Dermis blood vessel endothelial cell (primary cell): Measurements from ENCODE around the gene NUBPL. TPM values are rescaled to one million over a fixed set of nuclear protein-coding genes. Genes with fewer than 3 reads are reported as not detected.

ENCODE experiments used
- DNase-seq: peaks from one replicate; pipeline ENCODE4 v3.0.0; 2010
- total RNA-seq: library from RNA; depleted of rRNA; stranded (reverse); fragments of >200 nt; gene quantifications from 2 replicates; pipeline ENCODE4 v1.2.3, GENCODE V29; 2014

Gene NUBPL, protein sequence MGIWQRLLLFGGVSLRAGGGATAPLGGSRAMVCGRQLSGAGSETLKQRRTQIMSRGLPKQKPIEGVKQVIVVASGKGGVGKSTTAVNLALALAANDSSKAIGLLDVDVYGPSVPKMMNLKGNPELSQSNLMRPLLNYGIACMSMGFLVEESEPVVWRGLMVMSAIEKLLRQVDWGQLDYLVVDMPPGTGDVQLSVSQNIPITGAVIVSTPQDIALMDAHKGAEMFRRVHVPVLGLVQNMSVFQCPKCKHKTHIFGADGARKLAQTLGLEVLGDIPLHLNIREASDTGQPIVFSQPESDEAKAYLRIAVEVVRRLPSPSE
- 4.1 and 6.3 TPM in 2 replicates for total RNA-seq

DNA sequence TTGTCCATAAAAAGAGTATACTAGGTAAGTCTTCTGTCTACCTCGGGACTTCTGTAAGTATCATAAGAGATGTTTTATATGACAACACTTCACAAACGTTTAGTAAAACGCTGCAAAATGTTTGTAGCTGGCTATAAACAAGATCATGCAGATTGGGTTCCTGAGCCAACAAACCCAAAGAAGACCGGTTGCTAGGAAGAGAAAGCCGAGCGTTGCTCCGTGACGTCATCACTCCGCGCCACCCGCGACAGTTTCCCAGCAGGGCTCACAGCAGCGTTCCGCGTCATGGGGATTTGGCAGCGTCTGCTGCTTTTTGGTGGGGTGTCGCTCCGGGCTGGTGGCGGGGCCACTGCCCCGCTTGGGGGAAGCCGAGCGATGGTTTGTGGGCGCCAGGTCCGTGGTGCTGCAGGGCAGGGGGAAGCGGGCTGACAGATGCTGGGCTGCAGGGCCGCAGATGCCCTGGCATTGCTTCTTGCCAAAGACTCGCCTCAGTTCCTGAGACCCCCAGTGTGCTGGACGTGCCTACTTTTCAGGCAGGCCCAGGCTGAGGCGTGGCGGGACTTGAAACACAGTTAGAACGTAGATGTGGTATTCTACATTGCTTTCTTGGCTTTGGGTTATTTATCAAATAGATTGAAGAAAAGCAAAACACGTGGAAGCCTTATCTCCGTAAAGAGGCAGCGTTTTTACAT is at the start of gene NUBPL:
Gene NUBPL, plus strand, starts transcription at position 250 of the 692 bp plus-strand sequence. Its CDS starts 36 bp downstream, at position 286.
- peak; percentile 97 for DNase-seq

DNA sequence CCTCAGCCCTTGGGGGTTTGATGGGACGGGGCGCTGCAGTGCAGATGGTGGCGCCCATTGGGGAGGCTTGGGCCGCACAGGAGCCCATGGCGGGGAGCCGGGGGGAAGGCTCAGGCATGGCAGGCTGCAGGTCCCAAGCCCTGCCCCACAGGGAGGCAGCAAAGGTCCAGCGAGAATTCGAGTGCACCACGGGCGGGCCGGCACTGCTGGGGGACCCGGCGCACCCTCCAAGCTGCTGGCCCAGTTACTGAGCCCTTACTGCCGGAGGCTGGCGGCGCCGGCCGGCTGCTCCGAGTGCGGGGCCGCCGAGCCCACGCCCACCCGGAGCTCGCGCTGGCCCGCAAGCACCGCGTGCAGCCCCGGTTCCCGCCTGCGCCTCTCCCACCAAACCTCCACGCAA is 34.1 kb upstream of the NUBPL start:
- no peak for DNase-seq

GRCh38 chr14:31527546-31527945 is 33.7 kb upstream of the NUBPL start:
- DNase-seq, result no peak

GRCh38 chr14:31529053-31529452 is 32.2 kb upstream of the NUBPL start:
- DNase-seq, result no peak

GRCh38 chr14:31530136-31530535 is 31.1 kb upstream of the NUBPL start:
- no peak for DNase-seq

- DNase-seq, result no peak
These were observed 24.8 kb upstream of the NUBPL start for GRCh38 chr14:31536201-31536960.

DNA sequence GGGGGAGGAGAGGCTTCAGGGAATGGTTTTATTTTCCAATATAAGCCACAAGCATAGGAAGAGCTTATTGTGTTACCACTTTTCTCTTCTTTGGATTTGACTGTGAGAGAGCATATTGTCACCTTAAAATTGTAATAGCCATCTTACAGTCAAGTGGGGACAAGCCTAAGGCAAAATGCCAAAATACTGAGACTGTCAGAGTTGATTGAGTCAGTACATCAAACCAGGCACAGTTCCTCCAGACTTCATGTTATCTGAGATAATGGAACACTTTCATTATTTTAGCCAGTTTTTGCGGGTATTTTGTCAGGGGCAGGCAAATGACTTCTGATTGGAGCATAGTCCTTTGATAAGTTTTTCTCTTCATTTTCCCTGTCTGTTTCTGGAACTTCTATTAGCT is 19.5 kb upstream of the NUBPL start:
- no peak for DNase-seq

GRCh38 chr14:31543969-31544799 is 17.0 kb upstream of the NUBPL start:
- peak; percentile 30 for DNase-seq

GRCh38 chr14:31544816-31545215 is 16.4 kb upstream of the NUBPL start:
- no peak for DNase-seq

- DNase-seq, result no peak
These were observed 15.9 kb upstream of the NUBPL start for GRCh38 chr14:31545328-31545727.

- DNase-seq, result no peak
These were observed 11.4 kb upstream of the NUBPL start for GRCh38 chr14:31549817-31550216.

- no peak for DNase-seq
These were observed 10.6 kb upstream of the NUBPL start for GRCh38 chr14:31550589-31550988.

DNA sequence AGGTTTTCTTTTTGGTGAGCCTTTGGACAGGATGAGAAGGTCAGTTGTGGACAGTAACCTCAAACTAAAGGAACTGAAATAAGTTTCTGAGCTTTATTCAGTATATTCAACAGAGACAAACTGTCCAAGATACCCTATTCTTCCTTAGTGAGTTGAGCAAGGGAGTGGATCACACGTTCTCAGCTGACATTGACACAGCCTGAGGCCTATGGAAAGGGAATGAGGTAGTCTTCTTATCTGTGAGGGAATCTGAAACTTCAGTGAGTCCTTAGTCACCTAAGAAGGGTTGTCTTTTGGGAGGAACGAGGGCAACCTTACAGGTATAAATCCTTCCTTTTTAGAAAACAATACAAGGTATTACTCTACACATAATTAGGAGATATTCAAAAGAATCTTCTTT is 5.0 kb upstream of the NUBPL start:
- DNase-seq, result no peak

DNA sequence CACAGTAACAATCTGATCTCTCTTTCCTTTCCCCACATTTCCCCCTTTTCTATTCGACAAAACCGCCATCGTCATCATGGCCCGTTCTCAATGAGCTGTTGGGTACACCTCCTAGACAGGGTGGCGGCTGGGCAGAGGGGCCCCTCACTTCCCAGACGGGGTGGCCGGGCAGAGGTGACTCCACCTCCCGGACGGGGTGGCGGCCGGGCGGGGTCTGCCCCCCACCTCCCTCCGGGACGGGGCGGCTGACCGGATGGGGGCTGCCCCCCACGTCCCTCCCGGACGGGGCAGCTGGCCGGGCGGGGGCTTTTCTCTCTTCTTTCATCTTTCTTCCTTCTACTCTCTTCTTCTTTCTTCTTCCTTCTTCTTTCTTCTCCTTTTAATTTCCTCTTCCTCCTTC is 1.3 kb upstream of the NUBPL start:
- no peak for DNase-seq

DNA sequence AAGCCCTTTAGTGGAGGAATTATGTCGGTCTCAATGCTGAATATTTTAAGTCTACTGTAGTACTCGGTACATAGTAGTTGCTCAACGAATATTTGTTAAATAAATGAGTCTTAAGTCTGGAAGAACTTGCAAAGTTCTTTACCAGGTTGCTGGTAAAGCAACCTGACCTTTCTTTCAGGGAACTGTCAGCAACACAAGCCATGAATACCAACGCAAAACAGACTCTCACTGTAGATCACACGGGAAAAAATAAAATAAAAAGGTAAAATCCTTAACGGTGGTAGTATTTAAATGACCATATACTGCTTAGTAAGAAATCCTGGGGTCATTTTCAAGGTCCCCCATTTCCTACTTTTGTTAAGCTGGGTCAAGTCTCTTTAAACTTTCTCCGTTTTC is 447 bp upstream of the NUBPL start:
- DNase-seq, result no peak

DNA sequence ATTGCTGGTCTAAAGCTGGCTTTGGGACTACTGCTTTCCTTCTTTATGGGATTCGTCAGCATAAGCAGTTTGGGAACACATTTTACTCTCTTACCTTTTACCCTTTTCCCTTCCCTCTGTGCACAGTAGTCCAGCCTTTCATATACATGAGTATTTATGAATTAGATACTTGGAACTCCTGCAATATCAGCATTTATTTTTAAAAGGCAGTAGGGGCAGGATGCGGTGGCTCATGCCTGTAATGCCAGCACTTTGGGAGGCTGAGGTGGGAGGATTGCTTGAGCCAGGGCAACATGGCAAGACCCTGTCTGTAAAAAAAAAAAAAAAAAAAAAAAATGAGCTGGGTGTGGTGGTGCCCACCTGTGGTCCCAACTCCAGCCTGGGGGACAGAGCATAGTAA is 3.0 kb downstream of the NUBPL start:
- no peak for DNase-seq

- no peak for DNase-seq
These were observed 5.3 kb downstream of the NUBPL start for GRCh38 chr14:31566456-31566855.

DNA sequence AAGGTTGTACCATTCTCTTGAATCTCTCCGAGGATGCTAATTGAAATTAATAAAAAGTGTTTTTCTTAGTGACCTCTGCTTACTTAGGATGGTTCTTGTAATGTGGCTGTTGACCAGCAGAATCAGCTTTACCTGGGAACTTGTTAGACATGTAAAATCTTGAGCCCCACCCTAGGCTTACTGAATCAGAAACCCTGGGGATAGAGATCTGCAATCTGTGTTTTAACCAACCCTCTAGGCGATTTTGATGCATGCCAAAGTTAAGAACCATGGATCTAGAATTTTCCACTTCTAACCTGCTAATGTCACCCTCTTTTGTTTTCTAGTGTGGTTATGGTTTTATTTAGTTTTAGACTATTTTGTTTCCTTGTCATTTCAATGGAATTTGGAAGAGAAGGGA is 6.5 kb downstream of the NUBPL start:
- DNase-seq, result no peak

DNA sequence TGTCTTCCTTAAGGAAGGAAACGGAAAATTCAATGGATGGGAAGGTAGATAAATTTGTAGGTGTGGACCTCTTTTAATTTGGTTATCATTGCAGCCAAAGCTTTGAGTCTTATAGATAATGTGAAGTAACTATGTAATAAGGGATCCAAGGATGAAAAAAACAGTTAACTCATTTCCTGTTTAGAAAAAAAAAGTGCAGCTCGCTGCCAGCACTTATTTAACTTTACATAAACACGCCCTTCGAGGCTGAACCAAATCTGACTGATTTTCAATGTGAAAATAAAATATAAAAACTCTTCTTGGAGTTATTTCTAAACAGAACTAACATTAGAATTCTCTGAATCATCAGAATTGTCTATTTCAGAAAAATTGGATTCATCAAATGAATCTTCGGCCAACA is 7.0 kb downstream of the NUBPL start:
- DNase-seq, result peak; percentile 10

GRCh38 chr14:31568671-31569070 is 7.5 kb downstream of the NUBPL start:
- no peak for DNase-seq

DNA sequence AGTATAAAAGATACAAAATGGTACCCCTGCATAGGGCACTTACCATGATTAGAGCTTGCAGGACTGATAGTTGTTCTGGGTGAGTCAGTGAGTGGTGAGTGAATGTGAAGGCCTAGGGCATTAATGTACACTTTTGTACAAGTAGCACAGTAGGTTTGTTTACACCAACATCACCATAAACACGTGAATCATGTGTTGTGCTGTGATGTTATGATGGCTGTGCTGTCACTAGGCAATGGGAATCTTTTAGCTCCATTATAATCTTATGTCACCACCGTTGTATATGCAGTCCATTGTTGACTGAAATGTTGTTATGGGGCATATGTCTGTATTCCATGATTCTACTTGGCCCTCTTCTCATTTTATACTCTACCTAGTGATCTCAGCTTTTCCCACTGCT is 11.8 kb downstream of the NUBPL start:
- no peak for DNase-seq

GRCh38 chr14:31576949-31577348 is 15.7 kb downstream of the NUBPL start:
- DNase-seq, result no peak

GRCh38 chr14:31578266-31578665 is 17.1 kb downstream of the NUBPL start:
- DNase-seq, result no peak
